Activated CD8-positive, alpha-beta T cell treated with anti-CD3 and anti-CD28 coated beads for 36 hours (primary cell): ENCODE measurements around the gene FBXL13. TPM values are rescaled to one million over a fixed set of nuclear protein-coding genes. Genes with fewer than 3 reads are reported as not detected.

ENCODE experiments used
- ATAC-seq: fragments of 200-7000 bp; cut with Tn5 transposase; one replicate; pipeline ENCODE4 v1.10.0; 2021; ENCODE audit warnings: mild to moderate bottlenecking, moderate library complexity
- CTCF ChIA-PET: fragments of 350-600 bp; sonication (Branson Sonifier 250); formaldehyde crosslinking; loops from one replicate; lab custom pipeline; 2021; ENCODE audit warnings: antibody characterized with exemption; lab: Charles Lee
- POLR2A ChIA-PET: fragments of 350-600 bp; sonication (Branson Sonifier 250); formaldehyde crosslinking; loops from one replicate; lab custom pipeline; 2021; ENCODE audit warnings: antibody characterized with exemption; lab: Charles Lee
- DNase-seq: peaks from one replicate; pipeline ENCODE4 v3.0.0-alpha.2; 2020
- H3K27ac Mint-ChIP-seq: one replicate; pipeline ENCODE4 v1.8.0; 2021; ENCODE audit warnings: mild to moderate bottlenecking, mixed read lengths
- H3K27me3 Mint-ChIP-seq: one replicate; pipeline ENCODE4 v1.8.0; 2021; ENCODE audit warnings: mixed read lengths
- H3K36me3 Mint-ChIP-seq: one replicate; pipeline ENCODE4 v1.8.0; 2021; ENCODE audit warnings: low read depth, mixed read lengths
- H3K4me1 Mint-ChIP-seq: one replicate; pipeline ENCODE4 v1.8.0; 2021; ENCODE audit warnings: low read depth, mixed read lengths
- H3K4me3 Mint-ChIP-seq: one replicate; pipeline ENCODE4 v1.8.0; 2021; ENCODE audit warnings: mild to moderate bottlenecking, moderate library complexity, mixed read lengths
- H3K9me3 Mint-ChIP-seq: one replicate; pipeline ENCODE4 v1.8.0; 2021; ENCODE audit warnings: mixed read lengths
- CTCF ChIP-seq: fragments of 200-600 bp; IDR thresholded peaks from one replicate; pipeline ENCODE4 v1.8.0; 2022; ENCODE audit warnings: antibody characterized with exemption, mild to moderate bottlenecking
- intact Hi-C: fragments of 100-400 bp; cut with micrococcal nuclease; formaldehyde crosslinking; loops from one replicate; pipeline ENCODE4 v1.10.0; 2022
- total RNA-seq, 2 experiments: library from RNA; stranded (reverse); gene quantifications; one replicate each; pipeline ENCODE4 v1.2.3, GENCODE V29; 2021

FBXL13 gene
- total RNA-seq, 2 experiments from 2014 or later: 0.96 to 1.4 TPM

- Mint-ChIP-seq H3K27ac (no peak overlapping the region), H3K4me1 (no peaks in the 10 kb centered on the region), H3K4me3 (no peak overlapping the region), H3K9me3 (no peaks in the 10 kb centered on the region), H3K36me3 (no peaks in the 10 kb centered on the region), H3K27me3 (no peaks in the 10 kb centered on the region)
- ChIA-PET CTCF (no interaction called here), POLR2A (no interaction called here)
- no peak for TF ChIP-seq CTCF
- intact Hi-C loops: no loop called here
- DNase-seq: no peak
- no peak for ATAC-seq
These were observed 81.5 kb downstream of the FBXL13 start for GRCh38 chr7:102992938-102993717.

- Mint-ChIP-seq H3K4me3 (no peak overlapping the region), H3K9me3 (no peaks in the 10 kb centered on the region), H3K4me1 (no peaks in the 10 kb centered on the region), H3K27me3 (no peaks in the 10 kb centered on the region), H3K36me3 (no peaks in the 10 kb centered on the region), H3K27ac (no peak overlapping the region)
- intact Hi-C loops: no loop called here
- DNase-seq (no peak), ATAC-seq (no peak)
- CTCF ChIA-PET: no interaction called here
- POLR2A ChIA-PET: no interaction called here
- no peak for TF ChIP-seq CTCF
These were observed 82.1 kb downstream of the FBXL13 start for GRCh38 chr7:102992509-102992937.

- Mint-ChIP-seq H3K4me3 (no peak overlapping the region), H3K27me3 (no peaks in the 10 kb centered on the region), H3K36me3 (no peaks in the 10 kb centered on the region), H3K4me1 (no peaks in the 10 kb centered on the region), H3K27ac (no peak overlapping the region), H3K9me3 (no peaks in the 10 kb centered on the region)
- POLR2A ChIA-PET: no interaction called here
- intact Hi-C loops: no loop called here
- peak; percentile 15 for DNase-seq
- CTCF ChIA-PET: no interaction called here
- ATAC-seq: peak; percentile 61
- TF ChIP-seq CTCF: no peak
These were observed 82.9 kb downstream of the FBXL13 start for GRCh38 chr7:102991540-102992214.

- CTCF ChIA-PET: no interaction called here
- intact Hi-C loops: no loop called here
- POLR2A ChIA-PET: no interaction called here
- H3K4me1 Mint-ChIP-seq: no peaks in the 10 kb centered on the region
- no peak overlapping the region for H3K27ac Mint-ChIP-seq
- TF ChIP-seq CTCF: no peak
- no peaks in the 10 kb centered on the region for H3K27me3 Mint-ChIP-seq
- DNase-seq: no peak
- H3K9me3 Mint-ChIP-seq: no peaks in the 10 kb centered on the region
- no peak overlapping the region for H3K4me3 Mint-ChIP-seq
- H3K36me3 Mint-ChIP-seq: no peaks in the 10 kb centered on the region
- ATAC-seq: no peak
These were observed 83.5 kb downstream of the FBXL13 start for GRCh38 chr7:102991077-102991539.

GRCh38 chr7:102990642-102991041 lies 84.0 kb downstream of the FBXL13 start:
- no peaks in the 10 kb centered on the region for H3K36me3 Mint-ChIP-seq
- no peak for TF ChIP-seq CTCF
- intact Hi-C loops: no loop called here
- H3K4me3 Mint-ChIP-seq: no peak overlapping the region
- H3K27ac Mint-ChIP-seq: no peak overlapping the region
- ChIA-PET CTCF (no interaction called here), POLR2A (no interaction called here)
- ATAC-seq (no peak), DNase-seq (no peak)
- no peaks in the 10 kb centered on the region for H3K27me3 Mint-ChIP-seq
- no peaks in the 10 kb centered on the region for H3K4me1 Mint-ChIP-seq
- H3K9me3 Mint-ChIP-seq: no peaks in the 10 kb centered on the region
